NCI-H2081 treated with DMSO at 0.1 percent for 48 hours (cell line): Measurements from ENCODE around the gene MGAT2.
"Not testable (repeated sequence)": the region's sequence is repeated elsewhere in the genome, so short reads cannot be mapped to it uniquely, and the experiment has no call there.

Source experiments
- DNase-seq: peaks from one replicate; lab custom pipeline; 2025; lab: John Stamatoyannopoulos, UW

The MGAT2 gene

DNA sequence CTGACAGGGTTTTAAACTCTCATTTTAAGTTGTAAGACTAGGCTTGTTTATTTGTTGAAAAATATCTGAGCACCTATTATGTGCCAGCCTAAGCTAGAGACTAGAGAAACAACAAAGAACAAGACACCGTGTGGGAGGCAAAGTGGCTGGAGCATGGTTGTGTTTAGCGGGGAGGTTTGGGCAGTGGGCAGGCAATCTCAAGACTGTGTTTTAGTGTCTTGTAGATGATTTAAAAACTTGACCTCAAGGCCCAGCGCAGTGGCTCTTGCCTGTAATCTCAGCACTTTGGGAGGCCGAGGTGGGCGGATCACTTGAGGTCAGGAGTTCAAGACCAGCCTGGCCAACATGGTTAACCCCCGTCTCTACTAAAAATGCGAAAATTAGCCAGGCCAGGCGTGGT, 7.9 kb upstream of the MGAT2 start:
- no peak for DNase-seq

DNA sequence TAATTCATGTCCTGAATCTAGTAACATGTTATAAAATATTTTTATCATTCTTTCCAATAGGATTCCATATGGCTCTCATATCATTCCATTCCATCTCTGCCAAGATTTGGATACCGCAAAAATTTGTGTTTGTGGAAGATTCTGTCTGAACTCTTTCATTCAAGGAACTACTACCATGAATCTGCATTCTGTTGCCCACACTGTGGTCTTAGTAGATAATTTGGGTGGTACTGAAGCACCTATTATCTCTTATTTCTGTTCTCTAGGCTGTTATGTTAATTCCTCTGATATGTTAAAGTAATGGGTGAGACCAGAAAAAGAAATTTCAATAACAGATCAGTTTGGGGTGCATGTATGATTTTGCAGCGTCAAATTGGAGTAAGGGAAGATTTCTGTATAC, 6.4 kb upstream of the MGAT2 start:
- DNase-seq, result no peak

DNA sequence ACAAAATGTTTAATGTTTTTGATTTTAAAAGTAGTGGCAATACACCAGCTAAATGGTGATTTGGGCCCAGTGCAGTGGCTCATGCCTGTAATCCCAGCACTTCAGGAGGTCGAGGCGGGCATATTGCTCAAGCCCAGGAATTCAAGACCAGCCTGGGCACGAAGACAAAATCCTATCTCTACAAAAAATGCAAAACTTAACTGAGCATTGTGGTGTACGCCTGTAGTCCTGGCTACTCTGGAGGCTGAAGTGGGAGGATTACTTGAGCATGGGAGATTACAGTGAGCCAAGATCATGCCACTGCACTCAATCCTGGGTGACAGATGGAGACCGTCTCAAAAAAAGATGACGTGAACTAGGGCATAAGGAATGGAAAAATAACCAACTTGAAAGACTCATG, 4.8 kb upstream of the MGAT2 start:
- no peak for DNase-seq

DNA sequence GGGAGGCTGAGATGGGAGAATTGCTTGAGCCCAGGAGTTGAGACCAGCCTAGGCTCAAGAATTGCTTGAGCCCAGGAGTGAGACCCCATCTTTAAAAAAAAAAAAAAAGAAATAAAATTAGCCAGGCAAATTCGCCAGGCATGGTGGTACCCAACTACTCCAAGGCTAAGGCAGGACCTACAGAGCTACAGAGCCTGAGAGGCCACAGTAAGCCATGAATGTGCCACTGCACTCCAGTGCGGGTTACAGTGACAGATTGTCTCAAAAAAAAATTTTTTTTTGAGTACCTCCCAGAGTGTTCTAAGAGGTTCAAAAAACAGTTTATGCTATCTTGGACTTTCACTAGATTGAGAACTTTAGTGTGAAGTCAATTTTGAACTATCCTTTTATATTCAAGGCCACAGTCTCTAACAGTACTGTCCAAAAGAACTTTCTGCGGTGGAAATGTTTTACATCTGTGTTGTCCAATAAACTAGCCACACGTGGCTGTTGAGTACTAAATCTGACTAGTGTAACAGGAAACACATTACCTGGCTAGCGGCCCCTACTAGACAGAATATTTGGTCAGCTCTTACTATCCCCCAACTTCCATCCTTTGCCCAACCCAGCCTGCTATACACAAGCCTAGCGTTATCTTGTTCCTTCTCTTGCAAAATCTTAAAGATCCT, 2.6 kb upstream of the MGAT2 start:
- DNase-seq, result no peak

DNA sequence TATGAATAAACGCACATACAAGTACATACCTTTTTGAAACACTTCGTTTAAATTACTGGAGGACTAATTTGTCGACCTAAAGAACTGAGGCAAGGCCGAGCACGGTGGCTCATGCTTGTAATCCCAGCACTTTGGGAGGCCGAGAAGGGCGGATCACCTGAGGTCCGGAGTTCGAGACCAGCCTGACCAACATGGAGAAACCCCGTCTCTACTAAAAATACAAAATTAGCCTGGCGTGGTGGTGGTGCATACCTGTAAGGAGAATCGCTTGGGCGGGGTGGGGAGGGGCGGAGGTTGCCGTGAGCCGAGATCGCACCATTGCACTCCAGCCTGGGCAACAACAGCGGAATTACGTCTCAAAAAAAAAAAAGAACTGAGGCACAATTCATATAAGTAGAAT, 1.3 kb upstream of the MGAT2 start:
- not testable (repeated sequence) for DNase-seq

DNA sequence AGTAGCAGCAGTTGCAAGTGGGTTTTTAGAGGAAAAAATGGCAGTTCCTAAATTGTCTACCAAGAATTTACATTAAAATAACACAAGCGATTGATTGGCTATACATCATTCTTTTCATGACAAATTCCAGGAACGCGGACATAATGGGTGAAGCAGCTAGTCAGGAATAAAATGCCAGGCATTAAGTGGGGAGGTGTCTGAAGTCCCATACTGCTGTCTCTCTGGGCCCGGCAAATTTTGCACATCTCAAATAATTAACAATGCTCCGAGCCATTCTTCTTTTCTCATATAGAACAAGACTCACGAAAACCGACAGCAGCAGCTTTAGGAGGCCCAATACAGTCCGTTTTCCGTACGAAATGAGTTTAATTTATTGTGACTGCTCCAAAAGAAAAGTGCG, 869 bp upstream of the MGAT2 start:
- no peak for DNase-seq

DNA sequence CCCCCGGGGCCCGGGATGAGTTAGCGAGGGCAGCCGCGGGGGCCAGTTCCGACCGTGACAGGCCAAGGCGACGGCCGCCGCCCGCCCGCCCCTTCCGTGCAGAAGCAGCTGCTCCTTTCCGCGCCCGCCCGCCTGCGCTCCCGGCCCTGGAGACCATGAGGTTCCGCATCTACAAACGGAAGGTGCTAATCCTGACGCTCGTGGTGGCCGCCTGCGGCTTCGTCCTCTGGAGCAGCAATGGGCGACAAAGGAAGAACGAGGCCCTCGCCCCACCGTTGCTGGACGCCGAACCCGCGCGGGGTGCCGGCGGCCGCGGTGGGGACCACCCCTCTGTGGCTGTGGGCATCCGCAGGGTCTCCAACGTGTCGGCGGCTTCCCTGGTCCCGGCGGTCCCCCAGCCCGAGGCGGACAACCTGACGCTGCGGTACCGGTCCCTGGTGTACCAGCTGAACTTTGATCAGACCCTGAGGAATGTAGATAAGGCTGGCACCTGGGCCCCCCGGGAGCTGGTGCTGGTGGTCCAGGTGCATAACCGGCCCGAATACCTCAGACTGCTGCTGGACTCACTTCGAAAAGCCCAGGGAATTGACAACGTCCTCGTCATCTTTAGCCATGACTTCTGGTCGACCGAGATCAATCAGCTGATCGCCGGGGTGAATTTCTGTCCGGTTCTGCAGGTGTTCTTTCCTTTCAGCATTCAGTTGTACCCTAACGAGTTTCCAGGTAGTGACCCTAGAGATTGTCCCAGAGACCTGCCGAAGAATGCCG, 699 bp downstream of the MGAT2 start:
- DNase-seq, result no peak

DNA sequence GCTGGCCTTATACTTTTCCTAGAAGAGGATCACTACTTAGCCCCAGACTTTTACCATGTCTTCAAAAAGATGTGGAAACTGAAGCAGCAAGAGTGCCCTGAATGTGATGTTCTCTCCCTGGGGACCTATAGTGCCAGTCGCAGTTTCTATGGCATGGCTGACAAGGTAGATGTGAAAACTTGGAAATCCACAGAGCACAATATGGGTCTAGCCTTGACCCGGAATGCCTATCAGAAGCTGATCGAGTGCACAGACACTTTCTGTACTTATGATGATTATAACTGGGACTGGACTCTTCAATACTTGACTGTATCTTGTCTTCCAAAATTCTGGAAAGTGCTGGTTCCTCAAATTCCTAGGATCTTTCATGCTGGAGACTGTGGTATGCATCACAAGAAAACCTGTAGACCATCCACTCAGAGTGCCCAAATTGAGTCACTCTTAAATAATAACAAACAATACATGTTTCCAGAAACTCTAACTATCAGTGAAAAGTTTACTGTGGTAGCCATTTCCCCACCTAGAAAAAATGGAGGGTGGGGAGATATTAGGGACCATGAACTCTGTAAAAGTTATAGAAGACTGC, 1.5 kb downstream of the MGAT2 start:
- DNase-seq, result no peak

DNA sequence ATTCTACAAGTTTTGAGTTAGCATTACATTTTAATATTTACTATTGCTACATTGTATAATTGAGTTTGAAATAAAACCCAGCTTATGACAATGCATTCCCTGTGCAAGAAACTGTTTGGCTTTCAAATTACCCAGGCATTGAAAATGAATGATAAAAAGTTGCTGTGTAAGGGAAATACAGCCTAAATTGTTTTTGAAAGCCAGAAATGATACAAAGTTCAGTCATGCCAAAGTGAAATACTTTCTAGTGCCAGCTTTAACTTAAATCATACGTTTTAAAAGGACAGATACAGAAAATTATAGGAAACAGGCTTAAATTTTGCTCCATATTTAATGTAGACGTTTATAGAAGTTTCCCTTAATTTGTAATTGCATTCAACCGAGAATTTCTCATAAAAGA, 2.8 kb downstream of the MGAT2 start:
- DNase-seq, result no peak

DNA sequence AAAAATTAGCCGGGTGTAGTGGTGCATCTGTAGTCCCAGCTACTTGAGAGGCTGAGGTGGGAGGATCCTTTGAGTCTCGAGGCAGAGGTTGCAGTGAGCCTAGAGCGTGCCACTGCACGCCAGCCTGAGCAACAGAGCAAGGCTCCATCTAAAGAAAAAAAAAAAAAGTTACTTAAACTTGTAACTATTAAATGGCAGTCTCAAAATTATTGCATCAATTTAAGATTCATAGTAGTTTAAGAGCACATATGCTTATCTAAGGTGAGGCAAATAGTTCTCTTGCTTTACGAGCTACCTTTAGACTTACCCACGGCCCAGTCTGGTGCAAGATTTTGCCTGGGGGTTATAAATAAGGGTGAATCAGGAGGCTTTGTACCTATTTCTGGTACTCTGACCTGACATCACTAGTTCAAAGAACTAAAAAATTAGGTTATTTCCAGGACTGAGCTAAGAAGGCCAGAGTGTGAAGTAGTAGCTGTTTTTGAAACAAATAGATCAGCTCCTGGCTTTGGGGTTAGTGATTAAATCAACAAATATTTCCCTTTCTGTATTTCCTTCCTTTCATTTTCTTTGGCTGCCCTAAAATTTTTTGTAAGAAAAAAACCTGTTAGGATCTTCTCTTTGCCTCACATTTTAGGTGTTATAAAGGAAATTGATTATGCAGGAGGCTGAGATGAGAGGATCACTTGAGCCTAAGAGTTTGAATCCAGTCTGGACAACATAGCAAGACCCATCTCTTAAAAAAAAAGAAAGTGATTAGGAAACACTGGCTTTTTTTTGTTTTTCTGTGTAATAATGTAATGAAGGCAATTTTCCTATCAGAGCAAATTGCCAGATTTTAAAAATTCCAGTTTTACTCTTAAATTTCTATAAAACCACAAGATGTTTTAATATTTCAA, 3.6 kb downstream of the MGAT2 start:
- no peak for DNase-seq

DNA sequence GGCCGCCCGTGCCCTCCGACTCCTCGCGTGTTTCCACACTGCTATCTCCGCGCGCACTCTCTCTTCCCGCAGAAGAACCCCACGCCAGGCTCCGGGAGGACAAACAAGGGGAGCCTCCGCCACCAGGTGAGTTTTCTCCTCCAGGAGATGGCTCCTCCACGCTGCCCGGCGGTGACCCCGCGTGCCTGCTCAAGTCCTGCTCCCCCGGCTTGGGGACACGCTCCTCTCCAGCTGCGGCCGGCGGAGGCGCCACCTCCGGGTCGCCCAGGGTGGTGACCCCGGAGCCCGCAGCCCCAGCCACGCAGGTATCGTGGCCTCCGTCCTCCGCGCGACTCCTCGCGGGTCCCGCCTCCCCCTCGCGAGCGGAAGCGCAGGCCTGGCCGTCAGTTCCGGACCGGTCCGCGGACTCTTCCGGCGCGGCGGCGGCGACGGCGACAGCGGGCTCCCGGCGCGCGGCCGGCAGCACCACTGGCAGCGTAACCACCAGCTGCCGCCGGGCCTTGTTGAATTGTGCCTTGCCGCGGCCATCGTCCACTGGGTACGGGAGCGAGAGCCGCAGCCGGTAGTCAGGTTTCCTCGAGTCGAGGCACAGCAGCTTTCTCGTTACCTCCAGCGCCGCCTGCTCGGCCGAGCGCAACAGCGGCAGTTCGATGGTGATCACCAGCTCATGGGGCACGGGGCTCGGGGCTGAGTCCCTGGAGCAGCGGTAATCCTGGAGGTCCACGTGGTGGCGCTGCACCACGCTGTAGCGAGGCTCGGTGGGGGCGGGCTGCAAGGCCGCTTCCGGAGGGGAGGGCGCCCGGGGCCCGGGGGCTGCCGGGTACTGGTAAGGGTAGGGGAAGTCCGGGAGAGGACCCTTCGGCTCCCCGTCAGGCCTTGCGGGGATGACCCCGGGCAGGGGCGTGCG, 13.3 kb downstream of the MGAT2 start:
- DNase-seq, result peak; percentile 63

DNA sequence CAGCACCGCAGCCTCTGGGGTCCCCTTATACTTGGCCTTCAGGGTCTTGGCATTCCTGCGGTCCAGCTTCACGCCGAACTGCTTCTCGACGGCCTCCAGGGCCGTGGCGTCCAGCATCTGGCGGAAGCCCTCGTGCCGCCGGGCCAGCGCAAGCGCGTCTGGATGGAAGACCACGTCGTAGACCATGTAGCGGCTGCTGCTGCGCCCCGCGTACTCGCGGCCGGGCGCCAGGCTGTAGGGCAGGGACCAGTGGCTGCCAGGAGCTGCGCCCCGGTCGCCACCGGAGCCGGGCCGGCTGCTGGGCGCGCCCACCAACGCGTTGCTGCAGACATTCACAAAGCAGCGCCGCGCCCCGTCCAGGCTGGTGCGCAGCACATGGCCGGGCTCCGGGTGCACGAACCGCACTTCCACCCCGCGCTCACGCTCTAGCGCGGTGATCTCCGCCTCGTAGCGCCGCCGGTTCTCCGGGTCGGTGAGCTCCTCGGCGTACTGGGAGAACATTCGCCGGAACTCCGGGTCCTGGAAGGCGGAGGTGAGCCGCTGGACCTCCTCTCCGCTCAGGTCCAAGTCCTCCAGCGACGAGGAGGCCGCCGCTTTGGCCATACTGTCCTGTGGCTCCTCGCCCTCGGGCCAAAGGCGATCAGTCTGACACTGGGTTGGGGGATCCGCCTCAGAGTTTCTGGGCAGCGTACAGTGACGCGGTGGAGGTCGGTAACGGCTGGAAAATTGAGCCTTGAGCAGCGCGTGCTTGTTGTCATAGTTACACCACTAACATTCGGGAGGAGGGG, 14.1 kb downstream of the MGAT2 start, which contains the start of gene DNAAF2:
DNAAF2 (minus strand) TSS at position 698 of the 788 bp plus-strand sequence; CDS start at position 603, 95 bp downstream.
- no peak for DNase-seq

DNA sequence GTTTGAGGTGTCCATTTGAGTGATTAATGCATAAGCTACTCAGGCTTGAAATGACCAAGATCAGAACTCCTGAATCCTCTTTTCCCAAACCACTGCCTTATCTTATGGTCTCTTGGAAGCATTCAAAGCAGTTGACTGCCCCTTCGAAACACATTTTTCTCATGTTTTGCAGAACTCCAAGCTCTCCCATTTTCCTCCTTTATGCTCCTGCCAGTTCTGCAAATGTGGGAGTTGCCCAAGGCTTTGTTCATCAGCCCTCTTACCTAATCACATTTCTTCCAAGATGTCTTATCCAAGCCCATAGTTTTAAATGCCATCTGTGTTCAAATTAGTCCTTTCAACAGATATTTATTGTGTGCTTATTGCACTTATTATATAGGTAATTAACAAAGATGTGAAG, 16.3 kb downstream of the MGAT2 start:
- DNase-seq, result no peak

DNA sequence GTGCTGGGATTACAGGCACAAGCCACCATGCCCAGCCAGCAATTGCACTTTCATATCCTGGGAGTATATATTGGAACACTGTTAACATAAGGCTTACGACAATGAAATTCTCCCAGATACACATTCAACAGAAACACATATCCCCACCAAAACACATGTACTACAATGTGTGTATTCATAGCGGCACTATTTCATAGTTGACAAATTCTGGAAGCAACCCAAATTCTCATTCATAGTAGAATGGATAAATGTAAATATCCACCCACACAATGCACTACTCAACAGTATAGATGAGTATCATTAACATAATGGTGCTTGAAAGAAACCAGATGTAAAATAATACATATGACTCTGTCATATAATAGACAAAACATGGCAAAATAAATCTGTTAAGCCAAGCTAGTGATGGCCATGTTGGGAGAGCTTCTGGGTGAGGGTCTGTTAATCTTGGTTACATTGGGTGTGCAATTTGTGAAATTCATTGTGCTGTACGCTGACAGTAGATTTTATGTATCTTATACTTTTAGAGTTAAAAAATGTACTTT, 17.0 kb downstream of the MGAT2 start:
- DNase-seq, result no peak

DNA sequence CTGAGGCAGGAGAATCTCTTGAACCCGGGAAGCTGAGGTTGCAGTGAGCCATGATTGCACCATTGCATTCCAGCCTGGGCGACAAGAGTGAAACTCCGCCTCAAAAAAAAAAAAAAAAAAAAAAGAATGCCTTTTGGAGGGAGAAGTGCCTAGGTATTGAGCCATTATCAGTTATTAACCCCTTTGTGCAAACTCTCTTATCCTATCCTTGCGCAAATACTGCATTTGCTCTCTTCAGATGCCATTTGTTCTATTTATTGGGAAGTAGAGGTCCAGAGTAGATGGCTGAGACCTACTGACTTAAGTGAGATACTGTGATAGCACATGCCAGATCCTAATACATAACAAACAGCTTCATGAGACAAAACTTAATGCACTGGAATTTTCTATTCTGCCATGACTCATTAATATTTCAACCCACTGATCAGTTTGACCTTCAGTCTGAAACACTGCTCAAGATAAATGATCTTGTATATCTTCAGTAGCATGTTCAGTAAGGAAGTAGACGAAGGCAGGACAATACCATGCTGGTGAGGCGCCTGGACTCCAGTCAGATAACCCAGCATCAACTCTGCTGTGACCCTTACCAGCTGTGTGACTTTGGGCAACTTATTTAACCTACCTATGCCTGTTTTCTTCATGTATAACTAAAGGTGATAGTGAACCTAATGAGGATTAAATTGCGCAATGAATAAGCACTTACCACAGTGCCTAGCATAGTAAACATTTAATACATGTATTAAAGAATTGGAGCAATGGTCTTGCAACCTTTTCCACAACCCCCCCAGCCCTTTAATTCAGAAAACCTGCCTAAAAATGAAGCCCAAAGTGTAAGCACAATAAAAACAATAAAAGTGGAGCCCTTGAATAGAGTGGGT, 20.2 kb downstream of the MGAT2 start:
- no peak for DNase-seq

DNA sequence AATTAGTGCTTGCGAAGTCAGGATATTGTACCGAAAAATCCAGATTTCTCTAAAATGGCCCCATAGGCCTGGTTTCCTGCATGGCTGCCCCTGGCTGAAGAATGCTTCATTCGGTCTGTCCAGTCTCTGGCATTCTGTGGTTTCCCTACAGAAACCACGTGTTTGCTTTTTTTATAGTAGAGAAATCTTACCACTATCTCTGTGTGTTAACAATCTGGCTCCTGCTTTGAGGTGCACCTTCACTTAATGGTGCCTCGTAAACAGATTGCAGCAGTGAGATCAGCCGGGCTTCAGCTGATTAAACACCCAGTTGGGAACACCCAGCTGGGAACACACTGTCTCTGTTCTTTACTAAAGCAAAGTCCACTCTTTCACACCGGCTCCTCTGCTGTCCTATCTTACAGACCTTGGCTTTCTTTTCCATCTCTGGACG, 21.1 kb downstream of the MGAT2 start:
- no peak for DNase-seq

DNA sequence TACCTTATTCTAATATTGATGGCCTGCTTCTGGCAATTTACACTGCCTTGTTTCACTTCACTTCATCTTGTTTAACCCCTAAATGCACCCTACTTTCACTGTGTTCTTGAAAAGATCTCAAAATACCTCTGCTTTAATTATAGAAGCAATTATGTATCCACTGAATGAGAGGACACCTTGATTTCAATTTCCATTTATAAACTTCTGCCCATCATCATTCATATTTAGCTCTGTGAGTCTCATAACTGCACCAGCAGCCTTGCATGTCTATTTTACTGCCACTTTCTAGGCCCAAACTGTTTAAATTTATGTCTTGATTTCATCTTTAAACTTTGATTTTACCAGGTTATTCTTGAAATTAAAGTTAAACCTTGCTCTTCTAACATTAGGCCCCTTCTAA, 21.6 kb downstream of the MGAT2 start:
- DNase-seq, result no peak

DNA sequence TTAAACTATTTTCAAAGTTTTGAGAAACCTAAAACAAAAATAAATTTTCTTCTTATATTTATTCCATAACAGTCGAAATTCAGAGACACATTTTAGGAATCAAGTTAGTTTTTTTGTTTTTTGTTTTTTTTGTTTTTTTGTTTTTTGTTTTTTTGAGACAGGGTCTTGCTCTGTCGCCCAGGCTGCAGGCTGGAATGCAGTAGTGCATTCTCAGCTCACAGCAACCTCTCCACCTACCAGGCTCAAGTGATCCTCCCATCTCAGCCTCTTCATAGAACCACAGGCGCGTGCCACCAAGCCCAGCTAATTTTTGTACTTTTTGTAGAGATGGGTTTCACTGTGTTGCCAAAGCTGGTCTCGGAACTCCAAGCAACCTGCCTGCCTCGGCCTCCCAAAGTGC, 32.9 kb downstream of the MGAT2 start:
- DNase-seq, result no peak

DNA sequence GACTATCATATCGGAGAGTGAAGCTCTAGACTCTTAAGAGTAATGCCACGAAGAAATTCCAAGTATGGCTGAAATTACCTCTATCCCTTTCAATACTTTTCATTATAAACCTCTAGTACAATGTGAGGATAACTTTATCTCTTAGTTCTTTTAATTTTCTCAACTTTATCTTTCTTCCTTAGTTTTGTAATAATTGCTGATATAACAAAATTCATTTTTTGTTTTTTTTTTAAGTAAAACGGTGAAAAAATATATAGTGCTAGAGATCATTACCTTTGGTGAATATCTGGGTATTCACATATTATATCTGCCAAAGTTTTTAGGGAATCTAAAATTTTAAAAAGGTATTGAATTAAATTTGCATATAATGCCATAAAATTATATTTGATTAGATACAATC, 33.9 kb downstream of the MGAT2 start:
- DNase-seq, result no peak
